Neural progenitor cell (in vitro differentiated cells): ENCODE results near the gene BFSP2. TPM values are rescaled to one million over a fixed set of nuclear protein-coding genes. Genes with fewer than 3 reads are reported as not detected.

ENCODE experiments used
- DNase-seq: peaks from one replicate; pipeline ENCODE4 v3.0.0-alpha.2; 2016; ENCODE audit warnings: low spot score
- H2AFZ ChIP-seq: fragments of 200-600 bp; sonication (generic); replicated peaks from 2 replicates; pipeline ENCODE4 v1.6.1; 2016; ENCODE audit warnings: antibody characterized with exemption
- H3F3A ChIP-seq: fragments of 200-600 bp; sonication (generic); 2 replicates; pipeline ENCODE4 v1.6.1; 2016; ENCODE audit warnings: antibody characterized with exemption, low read depth
- H3K27ac ChIP-seq: fragments of 200-600 bp; sonication (generic); 2 replicates; pipeline ENCODE4 v1.5.1; 2016; ENCODE audit warnings: mild to moderate bottlenecking
- H3K27me3 ChIP-seq: fragments of 200-600 bp; sonication (generic); 2 replicates; pipeline ENCODE4 v1.6.1; 2016; ENCODE audit warnings: mild to moderate bottlenecking, moderate library complexity
- H3K36me3 ChIP-seq: fragments of 200-600 bp; sonication (generic); 2 replicates; pipeline ENCODE4 v1.5.1; 2016
- H3K4me1 ChIP-seq: fragments of 200-600 bp; sonication (generic); 2 replicates; pipeline ENCODE4 v1.6.1; 2016; ENCODE audit warnings: mixed run types
- H3K4me2 ChIP-seq: fragments of 200-600 bp; sonication (generic); 2 replicates; pipeline ENCODE4 v1.6.1; 2016
- H3K4me3 ChIP-seq: fragments of 200-600 bp; sonication (generic); 2 replicates; pipeline ENCODE4 v1.5.1; 2016
- H3K79me2 ChIP-seq: fragments of 200-600 bp; sonication (generic); 2 replicates; pipeline ENCODE4 v1.6.1; 2016; ENCODE audit warnings: low read depth
- H3K9ac ChIP-seq: fragments of 200-600 bp; sonication (generic); 2 replicates; pipeline ENCODE4 v1.6.1; 2016
- H3K9me3 ChIP-seq: fragments of 200-600 bp; sonication (generic); 2 replicates; pipeline ENCODE4 v1.5.1; 2016; ENCODE audit warnings: low read depth
- H4K20me1 ChIP-seq: fragments of 200-600 bp; sonication (generic); 2 replicates; pipeline ENCODE4 v1.6.1; 2016; ENCODE audit warnings: low read depth
- H3K27ac Mint-ChIP-seq: 3 replicates; pipeline ENCODE4 v1.8.0; 2021; ENCODE audit warnings: mixed read lengths
- H3K27me3 Mint-ChIP-seq: 2 replicates; pipeline ENCODE4 v1.8.0; 2022; ENCODE audit warnings: low read depth, mild to moderate bottlenecking, inconsistent platforms, moderate library complexity, mixed read lengths; ENCODE audit not compliant: insufficient read depth
- H3K36me3 Mint-ChIP-seq: 3 replicates; pipeline ENCODE4 v1.8.0; 2021; ENCODE audit warnings: mixed read lengths
- H3K4me1 Mint-ChIP-seq: 3 replicates; pipeline ENCODE4 v1.8.0; 2021; ENCODE audit warnings: mixed read lengths
- H3K4me3 Mint-ChIP-seq: 3 replicates; pipeline ENCODE4 v1.8.0; 2021; ENCODE audit warnings: mild to moderate bottlenecking, moderate library complexity, mixed read lengths
- H3K9me3 Mint-ChIP-seq: 3 replicates; pipeline ENCODE4 v1.8.0; 2020; ENCODE audit warnings: mixed read lengths
- CTCF ChIP-seq: fragments of 200-600 bp; sonication (generic); IDR thresholded peaks from 2 replicates; pipeline ENCODE4 v1.5.1; 2017; ENCODE audit warnings: antibody characterized with exemption, mild to moderate bottlenecking
- EZH2 ChIP-seq: fragments of 200-600 bp; sonication (generic); IDR thresholded peaks from 2 replicates; pipeline ENCODE4 v1.6.1; 2017; ENCODE audit warnings: antibody characterized with exemption, mild to moderate bottlenecking, moderate library complexity
- EZH2phosphoT487 ChIP-seq: fragments of 200-600 bp; sonication (generic); IDR thresholded peaks from 2 replicates; pipeline ENCODE4 v1.6.1; 2017; ENCODE audit warnings: antibody characterized with exemption
- total RNA-seq: library from RNA; depleted of rRNA; stranded (reverse); fragments of >200 nt; gene quantifications from 2 replicates; pipeline ENCODE4 v1.2.3, GENCODE V29; 2015; ENCODE audit warnings: low replicate concordance

The BFSP2 gene
- total RNA-seq, 1 donor from 2014 or later = not detected

- H3K36me3 ChIP-seq = no peaks in the 10 kb centered on the region
- Mint-ChIP-seq H3K27ac (no peak overlapping the region), H3K4me3 (no peak overlapping the region), H3K9me3 (no peaks in the 10 kb centered on the region), H3K27me3 (no peaks in the 10 kb centered on the region), H3K4me1 (peaks cover 2% of the 10 kb centered on the region), H3K36me3 (no peaks in the 10 kb centered on the region)
- no peaks in the 10 kb centered on the region for H3K79me2 ChIP-seq
- DNase-seq = no peak
- no peaks in the 10 kb centered on the region for H3F3A ChIP-seq
- no peak overlapping the region for H3K4me3 ChIP-seq
- H3K9me3 ChIP-seq = no peaks in the 10 kb centered on the region
- H3K9ac ChIP-seq = no peak overlapping the region
- no peaks in the 10 kb centered on the region for H3K4me1 ChIP-seq
- H3K27ac ChIP-seq = no peak overlapping the region
- H2AFZ ChIP-seq = no peak overlapping the region
- no peak overlapping the region for H3K4me2 ChIP-seq
- TF ChIP-seq EZH2 (no peak), CTCF (no peak), EZH2phosphoT487 (no peak)
- no peaks in the 10 kb centered on the region for H3K27me3 ChIP-seq
- no peaks in the 10 kb centered on the region for H4K20me1 ChIP-seq
Observed at GRCh38 chr3:133504736-133505135, 104.9 kb downstream of the BFSP2 start.

GRCh38 chr3:133505813-133506212 is 106.0 kb downstream of the BFSP2 start:
- Histone ChIP-seq H3K79me2 (no peaks in the 10 kb centered on the region), H3K36me3 (no peaks in the 10 kb centered on the region), H3K4me1 (no peaks in the 10 kb centered on the region), H3F3A (no peaks in the 10 kb centered on the region), H3K9me3 (no peaks in the 10 kb centered on the region), H3K4me2 (no peak overlapping the region), H4K20me1 (no peaks in the 10 kb centered on the region), H3K27me3 (no peaks in the 10 kb centered on the region), H3K9ac (no peak overlapping the region), H2AFZ (no peak overlapping the region), H3K4me3 (no peak overlapping the region), H3K27ac (no peak overlapping the region)
- TF ChIP-seq CTCF (no peak), EZH2phosphoT487 (no peak), EZH2 (no peak)
- Mint-ChIP-seq H3K9me3 (no peaks in the 10 kb centered on the region), H3K27me3 (peaks cover 2% of the 10 kb centered on the region), H3K4me1 (peaks cover 2% of the 10 kb centered on the region), H3K36me3 (no peaks in the 10 kb centered on the region), H3K4me3 (no peak overlapping the region), H3K27ac (no peak overlapping the region)
- no peak for DNase-seq

GRCh38 chr3:133506215-133506901 is 106.5 kb downstream of the BFSP2 start:
- Histone ChIP-seq H3K79me2 (no peaks in the 10 kb centered on the region), H3K9ac (no peak overlapping the region), H4K20me1 (no peaks in the 10 kb centered on the region), H3K27me3 (no peaks in the 10 kb centered on the region), H2AFZ (peak overlapping the region; percentile 42), H3K27ac (no peak overlapping the region), H3K4me3 (no peak overlapping the region), H3K4me2 (no peak overlapping the region), H3F3A (no peaks in the 10 kb centered on the region), H3K9me3 (no peaks in the 10 kb centered on the region), H3K4me1 (no peaks in the 10 kb centered on the region), H3K36me3 (no peaks in the 10 kb centered on the region)
- no peaks in the 10 kb centered on the region for H3K36me3 Mint-ChIP-seq
- H3K4me3 Mint-ChIP-seq = no peak overlapping the region
- peaks cover 2% of the 10 kb centered on the region for H3K27me3 Mint-ChIP-seq
- H3K9me3 Mint-ChIP-seq = no peaks in the 10 kb centered on the region
- peaks cover under 1% of the 10 kb centered on the region for H3K4me1 Mint-ChIP-seq
- H3K27ac Mint-ChIP-seq = no peak overlapping the region
- TF ChIP-seq EZH2 (no peak), CTCF (no peak), EZH2phosphoT487 (no peak)
- DNase-seq = no peak
